Epithelial cell of esophagus (primary cell): ENCODE data around the gene GPBP1.

ENCODE experiments used
- DNase-seq: peaks from one replicate; pipeline ENCODE4 v3.0.0; 2010; ENCODE audit warnings: low read depth
- H3K4me3 ChIP-seq: 2 replicates; pipeline ENCODE4 v1.5.1; 2011; ENCODE audit warnings: mild to moderate bottlenecking, low read length, control low read depth
- TF ChIP-seq, protein P1 (sequence below): IDR thresholded peaks from 2 replicates; pipeline ENCODE4 v1.5.1; 2011; ENCODE audit warnings: low read depth, mild to moderate bottlenecking, low read length, control low read depth, inconsistent platforms; ENCODE audit not compliant: insufficient read depth; ENCODE audit errors: missing control alignments

GPBP1 gene, protein sequence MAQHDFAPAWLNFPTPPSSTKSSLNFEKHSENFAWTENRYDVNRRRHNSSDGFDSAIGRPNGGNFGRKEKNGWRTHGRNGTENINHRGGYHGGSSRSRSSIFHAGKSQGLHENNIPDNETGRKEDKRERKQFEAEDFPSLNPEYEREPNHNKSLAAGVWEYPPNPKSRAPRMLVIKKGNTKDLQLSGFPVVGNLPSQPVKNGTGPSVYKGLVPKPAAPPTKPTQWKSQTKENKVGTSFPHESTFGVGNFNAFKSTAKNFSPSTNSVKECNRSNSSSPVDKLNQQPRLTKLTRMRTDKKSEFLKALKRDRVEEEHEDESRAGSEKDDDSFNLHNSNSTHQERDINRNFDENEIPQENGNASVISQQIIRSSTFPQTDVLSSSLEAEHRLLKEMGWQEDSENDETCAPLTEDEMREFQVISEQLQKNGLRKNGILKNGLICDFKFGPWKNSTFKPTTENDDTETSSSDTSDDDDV

DNA sequence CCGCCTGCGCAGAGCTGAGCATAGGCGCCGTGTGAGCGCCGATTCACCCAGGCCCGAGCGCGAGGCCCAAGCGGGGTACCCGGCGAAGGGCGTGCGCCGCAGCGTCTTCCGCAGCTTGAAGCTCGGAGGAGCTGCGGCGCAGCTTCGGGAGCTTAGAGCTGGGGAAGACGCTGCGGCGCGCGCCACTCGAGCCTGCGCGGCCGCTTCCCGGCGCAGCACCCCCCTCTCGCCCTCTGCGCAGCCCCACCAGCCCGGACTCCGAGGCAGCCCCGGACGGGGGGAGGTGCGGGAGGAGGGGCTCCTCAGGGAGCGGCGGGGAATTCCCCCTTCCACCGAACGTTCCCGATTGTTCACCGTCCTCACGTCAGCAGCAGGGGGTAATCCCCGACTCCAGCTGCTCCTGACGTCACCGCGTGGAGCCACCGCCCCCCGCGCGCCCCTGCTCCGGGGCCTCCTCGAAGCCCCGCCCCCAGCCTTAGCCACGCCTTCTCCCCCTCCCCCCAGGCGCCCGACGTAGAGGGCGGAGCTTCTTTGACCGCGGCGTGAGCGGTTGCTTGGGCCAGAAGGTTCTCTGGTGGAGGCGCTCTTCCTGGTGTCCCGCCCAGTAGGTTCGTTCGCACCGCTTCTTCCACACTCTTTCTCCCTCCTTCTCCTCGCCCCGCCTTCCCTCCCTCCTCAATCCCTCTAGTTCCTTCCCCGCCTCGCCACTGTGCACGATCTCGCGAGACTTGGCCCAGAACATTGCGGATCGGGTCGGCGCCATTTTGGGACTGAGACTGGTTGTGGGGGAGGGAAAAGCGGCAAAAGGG, at the start of gene GPBP1:
GPBP1 (plus strand) TSS at position 741 of the 809 bp plus-strand sequence. CDS start 40,072 bp downstream, outside the sequence.
- TF ChIP-seq, protein P1, sequence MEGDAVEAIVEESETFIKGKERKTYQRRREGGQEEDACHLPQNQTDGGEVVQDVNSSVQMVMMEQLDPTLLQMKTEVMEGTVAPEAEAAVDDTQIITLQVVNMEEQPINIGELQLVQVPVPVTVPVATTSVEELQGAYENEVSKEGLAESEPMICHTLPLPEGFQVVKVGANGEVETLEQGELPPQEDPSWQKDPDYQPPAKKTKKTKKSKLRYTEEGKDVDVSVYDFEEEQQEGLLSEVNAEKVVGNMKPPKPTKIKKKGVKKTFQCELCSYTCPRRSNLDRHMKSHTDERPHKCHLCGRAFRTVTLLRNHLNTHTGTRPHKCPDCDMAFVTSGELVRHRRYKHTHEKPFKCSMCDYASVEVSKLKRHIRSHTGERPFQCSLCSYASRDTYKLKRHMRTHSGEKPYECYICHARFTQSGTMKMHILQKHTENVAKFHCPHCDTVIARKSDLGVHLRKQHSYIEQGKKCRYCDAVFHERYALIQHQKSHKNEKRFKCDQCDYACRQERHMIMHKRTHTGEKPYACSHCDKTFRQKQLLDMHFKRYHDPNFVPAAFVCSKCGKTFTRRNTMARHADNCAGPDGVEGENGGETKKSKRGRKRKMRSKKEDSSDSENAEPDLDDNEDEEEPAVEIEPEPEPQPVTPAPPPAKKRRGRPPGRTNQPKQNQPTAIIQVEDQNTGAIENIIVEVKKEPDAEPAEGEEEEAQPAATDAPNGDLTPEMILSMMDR = no peak
- peak within 1 kb of the TSS; percentile 81 for H3K4me3 ChIP-seq
- peak; percentile 99 for DNase-seq

DNA sequence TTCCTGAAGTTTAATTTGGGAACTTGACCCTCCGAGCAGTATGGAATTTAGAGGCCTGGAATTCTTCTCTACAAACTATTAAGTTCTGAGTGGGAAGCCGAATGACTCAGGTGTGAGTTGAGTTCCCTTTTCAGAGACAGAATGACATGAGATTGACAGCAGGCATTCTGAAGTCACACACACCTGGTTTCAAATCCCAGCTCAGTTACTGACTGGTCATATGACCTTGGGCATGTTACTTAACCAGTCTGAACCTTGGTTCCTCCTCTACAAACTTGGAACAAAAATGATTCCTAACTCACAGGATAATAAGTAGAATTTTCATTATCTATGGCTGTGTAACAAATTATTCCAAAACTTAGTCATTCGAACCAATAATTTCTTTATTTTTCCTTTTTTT, 45.5 kb upstream of the GPBP1 start:
- TF ChIP-seq, protein P1 = no peak
- DNase-seq = peak; percentile 69
- no peak overlapping the region for H3K4me3 ChIP-seq

DNA sequence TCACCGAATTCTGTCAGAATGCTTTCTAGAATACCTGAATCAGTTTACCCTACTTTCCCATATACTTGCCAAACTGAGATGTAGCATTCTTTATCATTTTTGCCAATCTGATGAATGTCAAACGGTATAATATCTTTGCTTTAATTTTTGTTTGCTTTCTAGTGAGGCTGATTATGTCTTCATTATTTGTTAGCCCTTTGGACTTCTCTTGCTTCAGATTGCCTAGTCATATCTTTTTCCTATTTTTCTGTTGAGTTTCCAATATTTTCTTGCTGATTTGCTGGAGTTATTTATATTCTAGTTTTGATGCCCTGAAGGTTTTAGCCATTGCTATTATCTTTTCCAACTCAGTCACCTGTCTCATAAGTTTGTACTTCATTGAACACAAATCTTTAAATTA, 40.3 kb upstream of the GPBP1 start:
- no peak overlapping the region for H3K4me3 ChIP-seq
- no peak for DNase-seq
- TF ChIP-seq, protein P1 = no peak

DNA sequence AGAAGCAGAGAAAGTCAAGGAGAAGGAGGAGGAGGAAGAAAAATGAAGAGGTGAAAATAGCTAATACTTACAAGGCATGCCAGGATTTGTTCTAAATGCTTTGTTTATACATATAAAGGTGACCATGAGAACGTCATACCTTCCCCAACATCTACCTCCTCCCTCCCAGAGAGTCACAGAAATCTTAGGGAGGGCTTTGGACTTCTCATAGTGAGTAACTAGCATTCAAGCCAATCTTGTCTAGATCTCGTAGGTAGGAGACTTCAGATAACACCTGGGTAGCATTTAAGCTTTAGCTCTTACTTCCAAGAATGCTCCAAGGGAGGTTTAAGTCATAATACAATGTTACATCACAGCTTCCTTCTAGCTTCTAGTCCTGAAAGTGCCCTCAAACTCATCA, 36.5 kb upstream of the GPBP1 start:
- TF ChIP-seq, protein P1 = no peak
- no peak overlapping the region for H3K4me3 ChIP-seq
- peak; percentile 61 for DNase-seq

DNA sequence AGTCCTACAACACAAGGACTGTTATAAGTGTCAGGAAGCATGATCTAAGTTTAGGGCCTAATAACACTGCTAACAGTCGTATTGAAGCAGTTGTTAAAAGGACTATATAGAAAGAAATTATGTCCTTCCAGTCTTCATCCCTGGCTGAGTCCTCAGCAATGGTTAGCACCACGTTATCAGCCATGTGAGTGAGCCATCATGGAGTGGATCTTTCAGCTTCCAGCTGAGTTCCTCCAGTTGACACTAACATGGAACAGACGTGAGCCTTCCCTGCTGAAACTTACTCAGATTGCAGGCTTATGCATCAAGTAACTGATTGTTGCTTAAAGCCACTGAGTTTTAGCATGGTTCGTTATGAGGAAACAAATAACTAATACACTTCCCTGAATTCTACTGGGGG, 21.5 kb upstream of the GPBP1 start:
- no peak for DNase-seq
- TF ChIP-seq, protein P1 = no peak
- no peak overlapping the region for H3K4me3 ChIP-seq

DNA sequence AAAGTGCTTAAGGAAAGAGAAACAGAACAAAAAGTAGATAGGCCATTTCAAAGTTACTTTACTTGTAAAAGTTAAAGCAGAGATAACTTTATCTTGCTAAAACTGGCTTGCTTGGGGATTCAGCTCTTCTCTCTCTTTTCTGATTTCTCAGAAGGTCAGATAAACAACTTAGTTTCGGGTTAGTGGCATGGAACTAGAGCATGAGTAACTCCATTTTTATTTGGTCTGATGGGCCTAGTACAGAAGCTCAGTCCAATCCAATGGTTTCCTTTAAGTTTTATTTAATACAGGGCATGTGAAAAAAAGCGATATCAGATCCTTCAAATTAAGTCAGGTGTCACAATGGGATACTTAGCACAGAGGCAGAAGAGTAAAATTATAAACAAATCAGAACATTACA, 18.8 kb upstream of the GPBP1 start:
- no peak for DNase-seq
- no peak overlapping the region for H3K4me3 ChIP-seq
- TF ChIP-seq, protein P1 = no peak
